Stimulated activated memory B cell treated with anti-CD40 and anti-IgM and Interleukin-4, amounts not matched to agents 10 μg/mL and 1 μg/mL and 100 μg/mL, for 72 hours (primary cell): ENCODE measurements around the gene TBC1D14.

Experiments
- ATAC-seq: fragments of 150-1000 bp; cut with Tn5 transposase; 2 replicates; pipeline ENCODE4 v1.10.0; 2021
- H3K27ac Mint-ChIP-seq: one replicate; pipeline ENCODE4 v1.8.0; 2022; ENCODE audit warnings: mild to moderate bottlenecking, mixed read lengths
- H3K27me3 Mint-ChIP-seq: one replicate; pipeline ENCODE4 v1.8.0; 2022; ENCODE audit warnings: mixed read lengths
- H3K36me3 Mint-ChIP-seq: one replicate; pipeline ENCODE4 v1.8.0; 2022; ENCODE audit warnings: mixed read lengths
- H3K4me1 Mint-ChIP-seq: one replicate; pipeline ENCODE4 v1.8.0; 2022; ENCODE audit warnings: mixed read lengths
- H3K4me3 Mint-ChIP-seq: one replicate; pipeline ENCODE4 v1.8.0; 2022; ENCODE audit warnings: mild to moderate bottlenecking, moderate library complexity, mixed read lengths
- H3K9me3 Mint-ChIP-seq: one replicate; pipeline ENCODE4 v1.8.0; 2022; ENCODE audit warnings: mixed read lengths

TBC1D14 gene

GRCh38 chr4:6909113-6909969 lies at the start of gene TBC1D14:
TBC1D14 (plus strand) TSS chr4:6909826; CDS start chr4:6923390, 13,564 bp downstream.
- H3K36me3 Mint-ChIP-seq, result no peaks in the 10 kb centered on the region
- H3K9me3 Mint-ChIP-seq, result no peaks in the 10 kb centered on the region
- H3K4me3 Mint-ChIP-seq, result peak within 1 kb of the TSS; percentile 97
- peak within 1 kb of the TSS; percentile 98 for H3K27ac Mint-ChIP-seq
- peaks cover 47% of the 10 kb centered on the region for H3K4me1 Mint-ChIP-seq
- ATAC-seq, result peak; percentile 93
- H3K27me3 Mint-ChIP-seq, result peaks cover 9% of the 10 kb centered on the region

GRCh38 chr4:6868386-6868785 lies 41.2 kb upstream of the TBC1D14 start:
- Mint-ChIP-seq H3K36me3 (peaks cover 44% of the 10 kb centered on the region), H3K27me3 (no peaks in the 10 kb centered on the region), H3K4me1 (no peaks in the 10 kb centered on the region), H3K9me3 (no peaks in the 10 kb centered on the region), H3K27ac (no peak overlapping the region), H3K4me3 (no peak overlapping the region)
- ATAC-seq, result no peak

- Mint-ChIP-seq H3K36me3 (peaks cover 40% of the 10 kb centered on the region), H3K27me3 (no peaks in the 10 kb centered on the region), H3K9me3 (no peaks in the 10 kb centered on the region), H3K27ac (no peak overlapping the region), H3K4me1 (peaks cover 5% of the 10 kb centered on the region), H3K4me3 (no peak overlapping the region)
- no peak for ATAC-seq
Observed at GRCh38 chr4:6869944-6870343, 39.7 kb upstream of the TBC1D14 start.

GRCh38 chr4:6873291-6873690 lies 36.3 kb upstream of the TBC1D14 start:
- H3K9me3 Mint-ChIP-seq, result no peaks in the 10 kb centered on the region
- peaks cover 41% of the 10 kb centered on the region for H3K36me3 Mint-ChIP-seq
- peaks cover 17% of the 10 kb centered on the region for H3K4me1 Mint-ChIP-seq
- no peaks in the 10 kb centered on the region for H3K27me3 Mint-ChIP-seq
- no peak overlapping the region for H3K27ac Mint-ChIP-seq
- no peak overlapping the region for H3K4me3 Mint-ChIP-seq
- no peak for ATAC-seq

GRCh38 chr4:6873792-6874461 lies 35.7 kb upstream of the TBC1D14 start:
- H3K36me3 Mint-ChIP-seq, result peaks cover 39% of the 10 kb centered on the region
- peaks cover 17% of the 10 kb centered on the region for H3K4me1 Mint-ChIP-seq
- no peaks in the 10 kb centered on the region for H3K9me3 Mint-ChIP-seq
- peak; percentile 78 for ATAC-seq
- no peaks in the 10 kb centered on the region for H3K27me3 Mint-ChIP-seq
- H3K4me3 Mint-ChIP-seq, result no peak overlapping the region
- no peak overlapping the region for H3K27ac Mint-ChIP-seq

GRCh38 chr4:6874981-6875380 lies 34.6 kb upstream of the TBC1D14 start:
- Mint-ChIP-seq H3K9me3 (no peaks in the 10 kb centered on the region), H3K27ac (no peak overlapping the region), H3K36me3 (peaks cover 43% of the 10 kb centered on the region), H3K4me3 (no peak overlapping the region), H3K27me3 (no peaks in the 10 kb centered on the region), H3K4me1 (peaks cover 17% of the 10 kb centered on the region)
- ATAC-seq, result no peak

- Mint-ChIP-seq H3K4me3 (no peak overlapping the region), H3K4me1 (peaks cover 17% of the 10 kb centered on the region), H3K9me3 (no peaks in the 10 kb centered on the region), H3K27me3 (no peaks in the 10 kb centered on the region), H3K36me3 (peaks cover 48% of the 10 kb centered on the region), H3K27ac (no peak overlapping the region)
- peak; percentile 87 for ATAC-seq
Observed at GRCh38 chr4:6875431-6875831, 34.2 kb upstream of the TBC1D14 start.

GRCh38 chr4:6876440-6876839 lies 33.2 kb upstream of the TBC1D14 start:
- ATAC-seq, result no peak
- no peak overlapping the region for H3K27ac Mint-ChIP-seq

GRCh38 chr4:6877067-6877466 lies 32.6 kb upstream of the TBC1D14 start:
- no peaks in the 10 kb centered on the region for H3K27me3 Mint-ChIP-seq
- no peak for ATAC-seq
- H3K4me3 Mint-ChIP-seq, result no peak overlapping the region
- H3K36me3 Mint-ChIP-seq, result peaks cover 55% of the 10 kb centered on the region
- no peak overlapping the region for H3K27ac Mint-ChIP-seq
- H3K9me3 Mint-ChIP-seq, result no peaks in the 10 kb centered on the region
- peaks cover 17% of the 10 kb centered on the region for H3K4me1 Mint-ChIP-seq

More at GRCh38 chr4:6876440-6876839, 33.2 kb upstream of the TBC1D14 start:
- H3K36me3 Mint-ChIP-seq, result peaks cover 58% of the 10 kb centered on the region
- H3K4me3 Mint-ChIP-seq, result no peak overlapping the region
- H3K27me3 Mint-ChIP-seq, result no peaks in the 10 kb centered on the region
- peaks cover 17% of the 10 kb centered on the region for H3K4me1 Mint-ChIP-seq
- H3K9me3 Mint-ChIP-seq, result no peaks in the 10 kb centered on the region

- H3K9me3 Mint-ChIP-seq, result no peaks in the 10 kb centered on the region
- no peak overlapping the region for H3K4me3 Mint-ChIP-seq
- H3K27ac Mint-ChIP-seq, result no peak overlapping the region
- ATAC-seq, result no peak
- peaks cover 58% of the 10 kb centered on the region for H3K36me3 Mint-ChIP-seq
- H3K27me3 Mint-ChIP-seq, result no peaks in the 10 kb centered on the region
- H3K4me1 Mint-ChIP-seq, result peaks cover 17% of the 10 kb centered on the region
Observed at GRCh38 chr4:6878451-6879059, 31.1 kb upstream of the TBC1D14 start.

GRCh38 chr4:6880691-6881090 lies 28.9 kb upstream of the TBC1D14 start:
- peaks cover 5% of the 10 kb centered on the region for H3K4me1 Mint-ChIP-seq
- no peaks in the 10 kb centered on the region for H3K27me3 Mint-ChIP-seq
- H3K4me3 Mint-ChIP-seq, result no peak overlapping the region
- ATAC-seq, result no peak
- no peak overlapping the region for H3K27ac Mint-ChIP-seq
- peaks cover 54% of the 10 kb centered on the region for H3K36me3 Mint-ChIP-seq
- H3K9me3 Mint-ChIP-seq, result no peaks in the 10 kb centered on the region

GRCh38 chr4:6881908-6882307 lies 27.7 kb upstream of the TBC1D14 start:
- no peak overlapping the region for H3K27ac Mint-ChIP-seq

GRCh38 chr4:6884341-6884870 lies 25.2 kb upstream of the TBC1D14 start:
- Mint-ChIP-seq H3K27me3 (no peaks in the 10 kb centered on the region), H3K27ac (no peak overlapping the region), H3K36me3 (peaks cover 24% of the 10 kb centered on the region), H3K4me3 (no peak overlapping the region), H3K9me3 (no peaks in the 10 kb centered on the region), H3K4me1 (no peaks in the 10 kb centered on the region)
- no peak for ATAC-seq

More at GRCh38 chr4:6881908-6882307, 27.7 kb upstream of the TBC1D14 start:
- H3K27me3 Mint-ChIP-seq, result no peaks in the 10 kb centered on the region
- no peaks in the 10 kb centered on the region for H3K4me1 Mint-ChIP-seq
- ATAC-seq, result no peak
- no peak overlapping the region for H3K4me3 Mint-ChIP-seq
- no peaks in the 10 kb centered on the region for H3K9me3 Mint-ChIP-seq
- peaks cover 42% of the 10 kb centered on the region for H3K36me3 Mint-ChIP-seq

GRCh38 chr4:6885953-6886557 lies 23.6 kb upstream of the TBC1D14 start:
- H3K27me3 Mint-ChIP-seq, result no peaks in the 10 kb centered on the region
- no peak overlapping the region for H3K4me3 Mint-ChIP-seq
- H3K36me3 Mint-ChIP-seq, result peaks cover 13% of the 10 kb centered on the region
- peaks cover 3% of the 10 kb centered on the region for H3K9me3 Mint-ChIP-seq
- ATAC-seq, result peak; percentile 56
- H3K27ac Mint-ChIP-seq, result no peak overlapping the region
- no peaks in the 10 kb centered on the region for H3K4me1 Mint-ChIP-seq

GRCh38 chr4:6886886-6887285 lies 22.7 kb upstream of the TBC1D14 start:
- no peak overlapping the region for H3K4me3 Mint-ChIP-seq
- H3K9me3 Mint-ChIP-seq, result peaks cover 3% of the 10 kb centered on the region
- H3K27ac Mint-ChIP-seq, result no peak overlapping the region
- H3K4me1 Mint-ChIP-seq, result peaks cover under 1% of the 10 kb centered on the region
- H3K27me3 Mint-ChIP-seq, result no peaks in the 10 kb centered on the region
- no peak for ATAC-seq
- peaks cover 7% of the 10 kb centered on the region for H3K36me3 Mint-ChIP-seq
